B cell (primary cell): Measurements from ENCODE around the gene NPIPB8. TPM values are rescaled to one million over a fixed set of nuclear protein-coding genes. Genes with fewer than 3 reads are reported as not detected.
"Not testable (repeated sequence)": the region's sequence is repeated elsewhere in the genome, so short reads cannot be mapped to it uniquely, and the experiment has no call there.

ENCODE experiments used
- ATAC-seq: fragments of 200-7000 bp; cut with Tn5 transposase; one replicate; pipeline ENCODE4 v1.10.0; 2021; ENCODE audit warnings: low read depth, mild to moderate bottlenecking, moderate number of reproducible peaks, moderate library complexity
- CTCF ChIA-PET: fragments of 350-600 bp; sonication (Branson Sonifier 250); formaldehyde crosslinking; loops from one replicate; lab custom pipeline; 2021; ENCODE audit warnings: antibody characterized with exemption, inconsistent platforms; lab: Charles Lee
- POLR2A ChIA-PET: fragments of 350-600 bp; sonication (Branson Sonifier 250); formaldehyde crosslinking; loops from one replicate; lab custom pipeline; 2021; ENCODE audit warnings: antibody characterized with exemption; lab: Charles Lee
- DNase-seq: peaks from one replicate; pipeline ENCODE4 v3.0.0; 2013
- H2AFZ ChIP-seq: 2 replicates; pipeline ENCODE4 v1.6.1; 2012; ENCODE audit warnings: mild to moderate bottlenecking, low read depth, low read length; ENCODE audit not compliant: insufficient read depth, poor library complexity, severe bottlenecking
- H3K27ac ChIP-seq, 2 donors: 1 replicate in 1 of 2; 2 replicates in 1 of 2; pipeline ENCODE4 v1.5.1; 2012 to 2013; ENCODE audit warnings: low read length in 2 of 2, mild to moderate bottlenecking in 2 of 2, moderate library complexity in 1 of 2
- H3K27me3 ChIP-seq, 4 experiments: fragments of 200-600 bp in 1 of 4; sonication (generic) in 1 of 4; replicated peaks in 1 of 4; 1 replicate in 2 of 4; 2 replicates in 2 of 4; pipeline versions ENCODE4 v1.6.1 to v1.7.0; 2013 to 2016; ENCODE audit warnings: low read length in 3 of 4, mild to moderate bottlenecking in 2 of 4, mixed read lengths in 1 of 4, moderate library complexity in 1 of 4; ENCODE audit not compliant: insufficient read depth in 4 of 4, control insufficient read depth in 3 of 4; ENCODE audit errors: control extremely low read depth in 1 of 4
- H3K36me3 ChIP-seq, 2 experiments: replicated peaks in 1 of 2; 1 replicate in 1 of 2; 2 replicates in 1 of 2; pipeline versions ENCODE4 v1.6.1 to v1.7.1; 2013; ENCODE audit warnings: low read length in 1 of 2; ENCODE audit not compliant: insufficient read depth in 2 of 2, control insufficient read depth in 1 of 2; ENCODE audit errors: control extremely low read depth in 1 of 2, extremely low read depth in 1 of 2
- H3K4me1 ChIP-seq, 2 donors: fragments of 200-600 bp in 1 of 2; sonication (generic) in 1 of 2; 1 replicate in 1 of 2; 2 replicates in 1 of 2; pipeline versions ENCODE4 v1.5.1 to v1.6.1; 2013 to 2017; ENCODE audit warnings: low read length in 2 of 2; ENCODE audit not compliant: control insufficient read depth in 2 of 2, insufficient read depth in 2 of 2
- H3K4me2 ChIP-seq: replicated peaks from 2 replicates; pipeline ENCODE3; 2012; ENCODE audit warnings: mild to moderate bottlenecking, low read depth, low read length; ENCODE audit not compliant: poor library complexity, severe bottlenecking
- H3K4me3 ChIP-seq, 5 experiments: fragments of 200-600 bp in 1 of 5; sonication (generic) in 1 of 5; 1 replicate in 3 of 5; 2 replicates in 2 of 5; pipeline versions ENCODE4 v1.5.1 to v1.7.0; 2011 to 2016; ENCODE audit warnings: low read length in 4 of 5, mild to moderate bottlenecking in 4 of 5, low read depth in 2 of 5, control low read depth in 1 of 5, moderate library complexity in 1 of 5; ENCODE audit not compliant: insufficient read depth in 1 of 5; ENCODE audit errors: control extremely low read depth in 1 of 5, extremely low read depth in 1 of 5
- H3K79me2 ChIP-seq: fragments of 200-600 bp; sonication (generic); one replicate; pipeline ENCODE4 v1.6.0; 2016; ENCODE audit warnings: low read length; ENCODE audit not compliant: control insufficient read depth, insufficient read depth
- H3K9ac ChIP-seq: fragments of 200-600 bp; sonication (generic); 2 replicates; pipeline ENCODE4 v1.6.1; 2017; ENCODE audit warnings: mild to moderate bottlenecking, low read length, moderate library complexity
- H3K9me3 ChIP-seq, 3 donors: one replicate each; pipeline versions ENCODE4 v1.6.1 to v1.7.1; 2013; ENCODE audit warnings: low read length in 2 of 3; ENCODE audit not compliant: control insufficient read depth in 2 of 3, insufficient read depth in 1 of 3; ENCODE audit errors: control extremely low read depth in 1 of 3
- H4K20me1 ChIP-seq: 2 replicates; pipeline ENCODE4 v1.6.0; 2012; ENCODE audit warnings: mild to moderate bottlenecking, low read length; ENCODE audit not compliant: insufficient read depth, control insufficient read depth, poor library complexity, severe bottlenecking
- H3K27ac Mint-ChIP-seq: one replicate; pipeline ENCODE4 v1.8.0; 2021; ENCODE audit warnings: mixed read lengths
- H3K27me3 Mint-ChIP-seq: one replicate; pipeline ENCODE4 v1.8.0; 2021; ENCODE audit warnings: mixed read lengths
- H3K4me1 Mint-ChIP-seq: one replicate; pipeline ENCODE4 v1.8.0; 2021; ENCODE audit warnings: mixed read lengths
- H3K4me3 Mint-ChIP-seq: one replicate; pipeline ENCODE4 v1.8.0; 2021; ENCODE audit warnings: mixed read lengths
- H3K9me3 Mint-ChIP-seq: one replicate; pipeline ENCODE4 v1.8.0; 2022; ENCODE audit warnings: mixed read lengths; ENCODE audit not compliant: insufficient read depth
- EZH2 ChIP-seq: IDR thresholded peaks from 2 replicates; pipeline ENCODE4 v1.6.1; 2012; ENCODE audit warnings: borderline replicate concordance, low read depth, mild to moderate bottlenecking, moderate library complexity, low read length; ENCODE audit not compliant: insufficient read depth, poor library complexity, severe bottlenecking
- WGBS: methylation state at CpG from one replicate; pipeline ENCODE4 v1.1.5; 2013; ENCODE audit warnings: missing lambda C conversion rate; ENCODE audit not compliant: insufficient coverage; 5-methylcytosine and 5-hydroxymethylcytosine counted together
- intact Hi-C: fragments of 100-400 bp; cut with micrococcal nuclease; formaldehyde crosslinking; loops from one replicate; pipeline ENCODE4 v1.10.0; 2022
- polyA plus RNA-seq: library from polyadenylated mRNA; depleted of rRNA; stranded (reverse); fragments of >200 nt; gene quantifications from 2 replicates; pipeline ENCODE4 v1.2.3, GENCODE V29; 2012
- total RNA-seq, 2 donors: library from RNA; stranded (reverse); fragments of 120-200 nt in 1 of 2; gene quantifications; 1 replicate in 1 of 2; 2 replicates in 1 of 2; pipeline versions ENCODE4 v1.2.3 to v1.2.4, GENCODE V29; 2013 to 2022
- TF ChIP-seq, protein P1 (sequence below): fragments of 200-600 bp; IDR thresholded peaks from one replicate; pipeline ENCODE4 v1.8.0; 2022; ENCODE audit warnings: antibody characterized with exemption, mild to moderate bottlenecking

Gene NPIPB8
- total and polyA plus RNA-seq, 2 donors (not counting 1 experiment from before 2014, with no cell fraction given) = 0.04 to 1.1 TPM

DNA sequence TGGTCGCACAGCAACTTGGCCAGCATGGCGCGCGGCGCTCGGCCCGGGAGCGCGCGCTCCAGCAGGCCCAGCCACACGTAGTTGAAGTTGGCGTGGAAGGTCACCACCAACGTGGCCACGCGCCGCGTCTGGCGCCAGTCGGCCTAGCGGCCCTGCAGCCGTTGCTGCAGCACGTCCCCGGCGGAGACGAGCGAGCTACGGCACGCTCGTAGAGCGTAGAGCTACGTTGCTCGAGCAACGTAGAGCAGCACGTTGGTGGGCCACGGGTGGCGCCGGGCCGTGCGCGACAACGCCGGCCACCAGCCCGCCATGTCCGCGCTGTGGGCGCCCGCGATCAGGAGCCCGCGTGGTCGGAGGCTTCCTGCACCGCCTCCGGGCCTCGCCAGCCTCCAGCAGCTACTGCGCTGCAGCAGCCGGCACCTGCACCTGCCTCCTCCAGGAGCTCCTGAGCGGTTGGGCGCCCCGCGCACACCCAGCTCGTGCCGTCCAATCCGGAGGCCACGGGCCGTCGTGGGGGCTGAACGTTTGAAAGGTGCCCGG lies 14.6 kb upstream of the NPIPB8 start:
- ChIA-PET CTCF (no interaction called here), POLR2A (interaction anchor here (0.6 kb wide), 1 partner anchor 94 kb away, joined by 3 read pairs; no protein-coding TSS in a partner anchor)
- Histone ChIP-seq H3K4me1 (no peaks in the 10 kb centered on the region), H3K9me3 (no peaks in the 10 kb centered on the region), H3K4me3 (peak overlapping the region in 4 of 5 experiments; percentile 17 to 62 (median 56)), H3K9ac (peak overlapping the region; percentile 59), H3K27ac (no peak overlapping the region), H4K20me1 (no peaks in the 10 kb centered on the region), H3K27me3 (no peaks in the 10 kb centered on the region), H3K79me2 (no peaks in the 10 kb centered on the region), H3K36me3 (no peaks in the 10 kb centered on the region), H2AFZ (peak overlapping the region; percentile 78), H3K4me2 (peak overlapping the region; percentile 80)
- Mint-ChIP-seq H3K9me3 (no peaks in the 10 kb centered on the region), H3K4me3 (peak overlapping the region; percentile 83), H3K4me1 (peaks cover 9% of the 10 kb centered on the region), H3K27ac (no peak overlapping the region), H3K27me3 (peaks cover 10% of the 10 kb centered on the region)
- TF ChIP-seq, protein P1, sequence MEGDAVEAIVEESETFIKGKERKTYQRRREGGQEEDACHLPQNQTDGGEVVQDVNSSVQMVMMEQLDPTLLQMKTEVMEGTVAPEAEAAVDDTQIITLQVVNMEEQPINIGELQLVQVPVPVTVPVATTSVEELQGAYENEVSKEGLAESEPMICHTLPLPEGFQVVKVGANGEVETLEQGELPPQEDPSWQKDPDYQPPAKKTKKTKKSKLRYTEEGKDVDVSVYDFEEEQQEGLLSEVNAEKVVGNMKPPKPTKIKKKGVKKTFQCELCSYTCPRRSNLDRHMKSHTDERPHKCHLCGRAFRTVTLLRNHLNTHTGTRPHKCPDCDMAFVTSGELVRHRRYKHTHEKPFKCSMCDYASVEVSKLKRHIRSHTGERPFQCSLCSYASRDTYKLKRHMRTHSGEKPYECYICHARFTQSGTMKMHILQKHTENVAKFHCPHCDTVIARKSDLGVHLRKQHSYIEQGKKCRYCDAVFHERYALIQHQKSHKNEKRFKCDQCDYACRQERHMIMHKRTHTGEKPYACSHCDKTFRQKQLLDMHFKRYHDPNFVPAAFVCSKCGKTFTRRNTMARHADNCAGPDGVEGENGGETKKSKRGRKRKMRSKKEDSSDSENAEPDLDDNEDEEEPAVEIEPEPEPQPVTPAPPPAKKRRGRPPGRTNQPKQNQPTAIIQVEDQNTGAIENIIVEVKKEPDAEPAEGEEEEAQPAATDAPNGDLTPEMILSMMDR = no peak
- TF ChIP-seq EZH2 = no peak
- intact Hi-C loops = no loop called here
- ATAC-seq (peak; percentile 84), DNase-seq (peak; percentile 64)
- under 1% methylated on average over 68 of the region's 68 CpGs for whole genome bisulfite sequencing

DNA sequence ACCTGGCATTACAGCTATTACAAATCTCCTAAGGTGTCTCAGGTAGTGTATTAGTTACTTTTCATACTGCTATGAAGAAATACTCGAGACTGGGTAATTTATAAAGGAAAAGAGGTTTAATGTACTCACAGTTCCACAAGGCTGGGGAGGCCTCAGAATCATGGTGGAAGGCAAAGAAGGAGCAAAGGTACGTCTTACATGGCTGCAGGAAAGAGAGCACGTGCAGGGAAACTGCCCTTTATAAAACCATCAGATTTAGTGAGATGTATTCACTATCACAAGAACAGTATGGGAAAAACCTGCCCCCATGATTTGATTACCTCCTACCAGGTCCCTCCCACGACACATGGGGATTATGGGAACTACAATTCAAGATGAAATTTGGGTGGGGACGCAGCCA lies 7.0 kb upstream of the NPIPB8 start:
- H3K36me3 ChIP-seq, DNase-seq, H3K4me3 ChIP-seq, ATAC-seq, H3K9ac ChIP-seq, H3K4me2 ChIP-seq, intact Hi-C loops, POLR2A ChIA-PET, H3K4me1 Mint-ChIP-seq, H2AFZ ChIP-seq, H4K20me1 ChIP-seq, H3K27ac ChIP-seq, H3K4me1 ChIP-seq, H3K27me3 ChIP-seq, H3K79me2 ChIP-seq, H3K9me3 ChIP-seq, H3K4me3 Mint-ChIP-seq, H3K9me3 Mint-ChIP-seq, H3K27ac Mint-ChIP-seq, CTCF ChIA-PET: not testable (repeated sequence)
- H3K27me3 Mint-ChIP-seq = peaks cover 16% of the 10 kb centered on the region
- no CpG with 5 or more reads among the region's 5 CpGs for WGBS

DNA sequence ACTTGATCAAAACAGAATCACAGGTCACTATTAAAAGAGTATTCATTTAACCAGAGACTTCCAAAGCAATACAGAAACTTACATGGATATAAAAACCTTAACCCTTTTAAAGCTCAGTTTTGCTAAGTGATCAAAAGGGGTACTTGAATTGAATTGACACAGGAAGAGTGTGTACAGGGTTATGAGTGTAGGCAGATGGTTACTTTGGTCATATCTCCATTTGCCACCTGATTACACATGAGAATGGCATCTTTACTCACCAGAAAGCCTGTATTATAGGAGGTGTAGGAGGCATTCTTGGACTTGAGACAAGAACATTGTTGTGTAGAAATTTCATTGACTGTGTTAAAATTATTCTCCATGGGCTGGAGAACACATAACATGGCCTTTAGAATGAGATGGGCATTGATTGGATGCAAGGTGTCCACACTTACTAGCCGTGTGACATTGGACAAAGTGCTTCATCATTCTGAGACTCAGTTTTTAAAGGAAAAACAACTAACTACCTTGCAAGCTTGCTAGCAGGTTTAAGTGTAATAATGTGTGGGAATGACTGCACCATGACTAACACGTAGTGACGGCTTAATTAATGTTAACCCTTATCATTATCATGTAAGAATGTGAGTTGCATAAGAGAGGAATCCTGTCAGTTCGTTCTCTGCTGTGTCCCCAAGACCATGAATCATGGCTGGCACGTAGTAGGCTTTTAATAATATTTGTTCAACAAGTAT lies 1.6 kb upstream of the NPIPB8 start:
- H2AFZ ChIP-seq, H3K27ac Mint-ChIP-seq, H3K36me3 ChIP-seq, CTCF ChIA-PET, H3K9ac ChIP-seq, H3K79me2 ChIP-seq, H3K4me1 ChIP-seq, H3K27me3 ChIP-seq, H3K9me3 ChIP-seq, H3K9me3 Mint-ChIP-seq, H3K27ac ChIP-seq, H3K4me1 Mint-ChIP-seq, POLR2A ChIA-PET, H3K27me3 Mint-ChIP-seq, H3K4me3 ChIP-seq, ATAC-seq, H3K4me3 Mint-ChIP-seq, H4K20me1 ChIP-seq, H3K4me2 ChIP-seq, DNase-seq, intact Hi-C loops: not testable (repeated sequence)
- WGBS = no CpG with 5 or more reads among the region's 5 CpGs
